ENCODE measurements around the gene RNH1.

DNA sequence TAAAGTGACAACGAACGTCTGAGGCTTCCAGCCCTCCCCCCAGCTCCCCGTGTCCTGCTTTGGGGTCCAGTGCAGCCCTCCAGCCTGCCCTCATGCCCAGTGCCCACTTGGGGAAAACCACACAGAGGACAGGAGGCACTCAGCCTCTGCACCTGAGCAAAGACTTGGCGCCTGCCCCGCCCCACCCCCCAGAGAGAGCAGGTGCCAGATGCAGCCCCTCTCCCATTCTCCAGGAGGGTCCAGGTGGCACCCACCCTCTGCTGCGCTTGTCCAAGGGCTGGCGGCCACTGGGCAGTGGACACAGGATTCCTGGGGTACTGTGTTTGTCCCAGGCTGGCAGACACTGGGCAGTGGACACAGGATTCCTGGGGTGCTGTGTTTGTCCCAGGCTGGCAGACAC, 15.7 kb downstream of the RNH1 start:
- TF ChIP-seq CTCF (conservative IDR thresholded peaks at IDR 0.05 in 1 of 2, IDR thresholded peaks at IDR 0.05 in 1 of 2; ENCODE audit: low read depth in 1 of 2, low read length in 2 of 2) (no peak), EZH2 (IDR thresholded peaks at IDR 0.05; ENCODE audit: low read length, missing control alignments) (no peak)
